ENCODE measurements around the gene QPCTL.
"Not testable (repeated sequence)": the region's sequence is repeated elsewhere in the genome, so short reads cannot be mapped to it uniquely, and the experiment has no call there.

QPCTL gene

GRCh38 chr19:45751483-45751882 lies 59.0 kb downstream of the QPCTL start:
- not testable (repeated sequence) for H3K27me3 ChIP-seq (ENCODE audit: insufficient read depth, low read length); H3K4me1 ChIP-seq (ENCODE audit: control insufficient read depth, insufficient read depth, low read length, unreplicated experiment); H3K27ac ChIP-seq (ENCODE audit: low read depth, low read length); H2AFZ ChIP-seq (ENCODE audit: low read length, unreplicated experiment); H3K79me2 ChIP-seq (ENCODE audit: control insufficient read depth, insufficient read depth, low read length, unreplicated experiment); H3K36me3 ChIP-seq (ENCODE audit: insufficient read depth, low read length); H3K4me3 ChIP-seq (ENCODE audit: low read depth, low read length)

- Histone ChIP-seq H3K36me3 (ENCODE audit: insufficient read depth, low read length) (no peaks in the 10 kb centered on the region), H3K27ac (ENCODE audit: low read depth, low read length) (no peak overlapping the region), H3K4me1 (ENCODE audit: control insufficient read depth, insufficient read depth, low read length, unreplicated experiment) (no peaks in the 10 kb centered on the region), H2AFZ (ENCODE audit: low read length, unreplicated experiment) (no peak overlapping the region), H3K79me2 (ENCODE audit: control insufficient read depth, insufficient read depth, low read length, unreplicated experiment) (no peaks in the 10 kb centered on the region), H3K27me3 (ENCODE audit: insufficient read depth, low read length) (no peaks in the 10 kb centered on the region), H3K4me3 (ENCODE audit: low read depth, low read length) (no peak overlapping the region)
Observed at GRCh38 chr19:45752639-45753038, 60.2 kb downstream of the QPCTL start.

- H3K4me3 ChIP-seq (ENCODE audit: low read depth, low read length): no peak overlapping the region
- no peak overlapping the region for H2AFZ ChIP-seq (ENCODE audit: low read length, unreplicated experiment)
- no peak overlapping the region for H3K27ac ChIP-seq (ENCODE audit: low read depth, low read length)
- H3K27me3 ChIP-seq (ENCODE audit: insufficient read depth, low read length): no peaks in the 10 kb centered on the region
- H3K4me1 ChIP-seq (ENCODE audit: control insufficient read depth, insufficient read depth, low read length, unreplicated experiment): no peaks in the 10 kb centered on the region
- no peaks in the 10 kb centered on the region for H3K36me3 ChIP-seq (ENCODE audit: insufficient read depth, low read length)
- H3K79me2 ChIP-seq (ENCODE audit: control insufficient read depth, insufficient read depth, low read length, unreplicated experiment): no peaks in the 10 kb centered on the region
Observed at GRCh38 chr19:45753548-45753947, 61.1 kb downstream of the QPCTL start.

Data from ACC112 (cell line).